Sigmoid colon (tissue), 3 donors: ENCODE results near the gene GPR4.

Experiments used
- CTCF ChIP-seq, 4 experiments: fragments of 450-650 bp in 3 of 4; fragments of 200-600 bp in 1 of 4; IDR thresholded peaks; one replicate each; pipeline ENCODE4 v1.5.1; 2016 to 2019; ENCODE audit warnings: antibody characterized with exemption in 4 of 4, mild to moderate bottlenecking in 3 of 4, moderate library complexity in 2 of 4
- POLR2A ChIP-seq, 2 donors: fragments of 450-650 bp; IDR thresholded peaks; one replicate each; pipeline ENCODE4 v1.6.1; 2016; ENCODE audit warnings: antibody characterized with exemption in 2 of 2, mild to moderate bottlenecking in 2 of 2, moderate library complexity in 2 of 2

- no peak for TF ChIP-seq CTCF (IDR thresholded peaks at IDR 0.05)
- no peak for TF ChIP-seq POLR2A (IDR thresholded peaks at IDR 0.05)
Observed at GRCh38 chr19:45560686-45561085, 41.3 kb downstream of the GPR4 start.
